GM12891 (cell line): ENCODE results near the gene URB2. TPM values are rescaled to one million over a fixed set of nuclear protein-coding genes. Genes with fewer than 3 reads are reported as not detected.

Experiments
- DNase-seq: peaks from one replicate; pipeline ENCODE4 v3.0.0; 2011; ENCODE audit warnings: low spot score; ENCODE audit not compliant: insufficient read length
- FAIRE-seq: peaks from 2 replicates; lab custom pipeline; 2011; peaks lifted over from hg19 to GRCh38; lab: Jason Lieb, UNC
- PAX5 ChIP-seq: IDR thresholded peaks from 2 replicates; pipeline ENCODE4 v1.6.1; 2011; ENCODE audit warnings: low read length, moderate library complexity, mild to moderate bottlenecking; ENCODE audit not compliant: insufficient read depth, severe bottlenecking
- POLR2A ChIP-seq: IDR thresholded peaks from 2 replicates; pipeline ENCODE4 v1.6.1; 2011; ENCODE audit warnings: low read depth, low read length, control low read depth
- POLR2AphosphoS5 ChIP-seq: IDR thresholded peaks from 2 replicates; pipeline ENCODE4 v1.6.1; 2011; ENCODE audit warnings: low read depth, low read length, control low read depth
- POU2F2 ChIP-seq: IDR thresholded peaks from 2 replicates; pipeline ENCODE4 v1.6.1; 2011; ENCODE audit warnings: low read depth, mild to moderate bottlenecking, control low read depth, low read length, moderate library complexity
- SPI1 ChIP-seq: IDR thresholded peaks from 2 replicates; pipeline ENCODE4 v1.6.1; 2011; ENCODE audit warnings: low read depth, low read length, control low read depth
- TAF1 ChIP-seq: IDR thresholded peaks from 2 replicates; pipeline ENCODE4 v1.6.1; 2011; ENCODE audit warnings: low read depth, low read length, control low read depth
- polyA plus RNA-seq: library from polyadenylated mRNA; unstranded; fragments of >200 nt; gene quantifications from one replicate; pipeline ENCODE4 v1.2.1, GENCODE V29; 2012; ENCODE audit warnings: low read depth, missing spikeins, inconsistent platforms; ENCODE audit not compliant: missing spikeins

Gene URB2
- 5.0 TPM for polyA plus RNA-seq

- DNase-seq: peak; percentile 94
- peak; percentile 97 for FAIRE-seq
Observed at GRCh38 chr1:229625915-229626831, at the start of gene URB2, which contains the start of gene TAF5L. TSS of gene URB2 (plus strand) at chr1:229626247. CDS start at chr1:229627634, 1,387 bp downstream. TSS of gene TAF5L (minus strand) at chr1:229626122. CDS start at chr1:229614482, 11,640 bp downstream.

DNA sequence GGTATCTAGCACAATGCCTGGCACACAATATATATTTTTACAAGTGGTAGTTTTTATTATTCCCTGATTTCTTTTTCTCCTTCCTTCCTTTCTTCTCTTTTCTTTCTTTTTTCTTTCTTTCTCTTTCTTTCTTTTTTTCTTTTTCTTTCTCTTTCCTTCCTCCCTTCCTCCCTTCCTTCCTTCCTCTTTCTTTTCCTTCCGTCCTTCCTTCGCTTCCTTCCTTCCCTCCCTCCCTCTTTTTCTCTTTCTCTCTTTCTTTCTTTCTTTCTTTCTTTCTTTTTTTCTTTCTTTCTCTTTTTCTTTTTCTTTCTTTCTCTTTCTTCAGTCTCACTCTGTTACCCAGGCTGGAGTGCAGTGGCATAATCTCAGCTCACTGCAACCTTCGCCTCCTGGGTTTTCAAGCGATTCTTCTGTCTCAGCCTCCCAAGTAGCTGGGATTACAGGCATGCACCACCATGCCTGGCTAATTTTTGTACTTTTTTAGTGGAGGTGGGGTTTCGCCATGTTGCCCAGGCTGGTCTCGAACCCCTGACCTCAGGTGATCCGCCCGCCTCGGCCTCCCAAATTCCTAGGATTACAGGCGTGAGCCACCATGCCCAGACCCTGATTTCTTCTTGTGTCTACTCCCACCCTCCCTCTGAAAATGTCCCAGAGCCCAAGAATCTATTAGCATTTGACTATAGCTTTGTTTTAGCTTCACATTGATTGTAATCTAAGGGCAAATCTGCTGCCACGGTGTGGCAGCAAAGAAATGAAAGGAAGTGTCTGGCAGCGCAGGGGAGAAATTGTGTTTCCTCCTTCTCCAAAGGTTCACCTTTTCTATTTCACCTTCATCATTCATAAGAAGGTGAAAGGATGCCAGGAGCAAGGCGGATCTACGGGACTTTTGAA, 47.6 kb upstream of the URB2 start:
- DNase-seq: no peak
- TF ChIP-seq PAX5: no peak
- TF ChIP-seq TAF1: no peak
- no peak for TF ChIP-seq POLR2A
- no peak for TF ChIP-seq POU2F2
- TF ChIP-seq SPI1: no peak
- TF ChIP-seq POLR2AphosphoS5: no peak
- FAIRE-seq: no peak

More at GRCh38 chr1:229625915-229626831, at the start of gene URB2, which contains the start of gene TAF5L:
- TF ChIP-seq POLR2A: peak; percentile 70; the same call in 1 of the 2 replicates
- TF ChIP-seq PAX5: no peak
- TF ChIP-seq TAF1: peak; percentile 69

DNA sequence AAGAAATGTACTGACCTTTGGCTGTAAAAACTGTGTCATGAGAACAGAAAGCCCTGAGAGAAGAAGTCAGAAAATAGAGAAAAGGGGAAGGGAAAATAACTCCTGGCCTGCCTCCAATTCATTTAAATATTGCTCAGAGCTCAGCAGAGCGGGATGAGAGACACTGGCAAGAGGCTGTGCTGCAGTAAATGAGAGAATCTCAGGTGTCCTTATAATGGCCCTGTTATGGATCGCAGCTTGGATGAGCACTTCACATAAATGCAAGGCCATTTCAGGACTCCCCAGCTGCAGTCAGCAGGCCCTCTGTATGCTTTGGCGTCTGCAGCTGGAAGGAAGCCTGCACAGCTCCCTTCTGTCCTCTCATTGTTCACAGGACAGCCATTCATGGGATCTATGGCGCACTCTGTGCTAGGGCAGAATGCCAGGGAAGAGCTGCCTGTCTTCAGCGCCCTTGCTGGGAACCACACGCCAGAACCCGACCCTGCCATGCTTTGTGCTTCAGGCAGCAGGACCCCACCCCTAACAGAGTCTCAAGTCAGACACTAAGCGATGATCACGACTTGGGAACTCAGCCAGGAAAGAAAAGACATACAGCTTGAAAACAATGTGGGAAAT, 46.9 kb upstream of the URB2 start:
- DNase-seq: peak; percentile 18

GRCh38 chr1:229581485-229581884, 44.6 kb upstream of the URB2 start:
- TF ChIP-seq POU2F2: no peak
- TF ChIP-seq POLR2A: no peak
- no peak for TF ChIP-seq PAX5
- TF ChIP-seq POLR2AphosphoS5: no peak
- no peak for TF ChIP-seq TAF1
- TF ChIP-seq SPI1: no peak
- no peak for DNase-seq
- FAIRE-seq: no peak

More for the DNA sequence above, 46.9 kb upstream of the URB2 start:
- FAIRE-seq: peak; percentile 65
- TF ChIP-seq SPI1 (peak; percentile 84), POLR2A (no peak), PAX5 (no peak), POLR2AphosphoS5 (no peak), TAF1 (no peak), POU2F2 (peak; percentile 67; the same call in 1 of the 2 replicates)

DNA sequence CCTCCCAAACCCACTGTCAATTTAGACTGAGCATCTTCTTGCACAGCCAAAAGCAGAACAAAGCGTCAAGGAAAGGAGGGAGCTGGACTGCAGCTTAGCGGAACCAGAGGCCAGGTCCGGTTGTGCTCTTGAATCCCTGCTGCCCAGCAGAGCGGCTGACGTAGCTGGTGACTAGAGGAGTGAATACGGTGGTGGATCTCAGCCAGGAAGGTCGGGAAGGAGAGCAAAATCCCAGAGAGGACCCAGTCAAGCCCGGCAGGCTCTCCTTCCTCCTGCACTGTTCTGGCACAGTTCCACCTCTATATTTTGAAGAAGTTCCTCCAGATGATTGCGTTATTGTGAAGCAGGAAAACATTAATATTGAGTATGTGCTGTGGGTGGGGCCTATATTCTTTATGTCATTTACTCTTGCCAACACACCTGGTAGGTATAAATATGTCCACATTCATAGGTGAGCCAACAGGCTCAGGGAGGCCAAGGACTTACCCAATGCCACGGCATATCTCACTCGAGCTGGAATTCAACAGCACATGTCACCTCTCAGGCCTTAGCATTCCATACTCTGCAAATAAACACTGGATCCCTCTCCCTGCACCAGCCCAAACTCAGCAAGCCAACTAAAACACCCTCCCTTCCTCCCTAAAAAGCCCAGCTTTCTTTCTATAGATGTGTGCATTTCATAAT, 43.9 kb upstream of the URB2 start:
- DNase-seq (no peak), FAIRE-seq (no peak)
- TF ChIP-seq POLR2A (no peak), PAX5 (no peak), POLR2AphosphoS5 (no peak), POU2F2 (no peak), SPI1 (no peak), TAF1 (no peak)

- FAIRE-seq (no peak), DNase-seq (no peak)
- TF ChIP-seq POLR2AphosphoS5 (no peak), PAX5 (no peak), TAF1 (no peak), SPI1 (no peak)
Observed at GRCh38 chr1:229582715-229583114, 43.3 kb upstream of the URB2 start.

- no peak for DNase-seq
- FAIRE-seq: peak; percentile 48
- TF ChIP-seq TAF1 (no peak), SPI1 (no peak), POLR2AphosphoS5 (no peak), PAX5 (no peak), POLR2A (no peak), POU2F2 (no peak)
Observed at GRCh38 chr1:229585338-229585737, 40.7 kb upstream of the URB2 start.

GRCh38 chr1:229590119-229590518, 35.9 kb upstream of the URB2 start:
- DNase-seq (no peak), FAIRE-seq (no peak)
- TF ChIP-seq POLR2AphosphoS5: no peak
- no peak for TF ChIP-seq SPI1
- no peak for TF ChIP-seq POU2F2
- TF ChIP-seq PAX5: no peak
- TF ChIP-seq POLR2A: no peak
- TF ChIP-seq TAF1: no peak
